ENCODE data around the gene SLC9C2. TPM values are rescaled to one million over a fixed set of nuclear protein-coding genes. Genes with fewer than 3 reads are reported as not detected.
"Not testable (repeated sequence)": the region's sequence is repeated elsewhere in the genome, so short reads cannot be mapped to it uniquely, and the experiment has no call there.

The SLC9C2 gene
- total RNA-seq, 1 donor from 2014 or later = not detected

DNA sequence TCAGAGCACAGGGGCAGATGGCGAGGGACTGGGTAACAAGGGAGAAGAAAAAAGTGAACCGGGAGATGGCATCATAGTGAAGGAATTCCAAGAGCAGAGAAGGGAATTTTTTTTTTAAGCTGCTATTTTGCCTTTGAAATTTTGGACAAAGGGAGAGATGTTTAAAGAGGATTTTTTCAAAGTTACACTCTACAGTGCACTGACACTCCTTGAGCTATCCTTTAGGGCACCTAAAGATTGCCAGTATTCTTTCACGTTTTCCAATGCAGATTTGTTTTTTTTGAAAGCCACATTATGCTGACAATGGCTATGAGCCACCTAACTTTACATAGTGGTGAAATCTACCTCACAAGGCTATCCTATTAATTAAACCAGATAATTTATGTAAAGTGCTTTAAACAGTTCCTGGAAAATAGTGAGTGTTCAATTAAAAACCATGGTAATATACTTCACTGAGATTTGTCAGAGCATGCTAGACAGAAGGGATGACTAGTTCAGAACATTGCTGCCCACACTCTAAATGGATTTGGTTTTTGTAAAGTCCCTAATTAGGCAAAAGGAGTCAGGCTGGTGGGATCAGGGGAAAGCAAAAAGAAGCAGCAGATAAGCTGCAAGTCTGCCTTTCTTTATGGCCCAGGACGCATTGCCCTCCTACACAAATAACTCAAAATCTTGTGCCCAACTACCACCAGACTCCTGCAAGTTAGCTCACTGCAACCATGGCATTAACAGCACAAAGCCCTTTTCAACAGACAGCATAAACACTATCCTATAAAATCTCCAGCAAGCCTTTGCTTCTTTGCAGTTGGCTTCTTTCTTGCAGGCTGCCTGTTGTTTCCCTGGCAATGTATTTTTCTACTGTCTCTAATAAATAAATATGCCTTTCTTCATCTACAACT is 71.8 kb downstream of the SLC9C2 start:
- intact Hi-C loops (cut with micrococcal nuclease) = no loop called here

DNA sequence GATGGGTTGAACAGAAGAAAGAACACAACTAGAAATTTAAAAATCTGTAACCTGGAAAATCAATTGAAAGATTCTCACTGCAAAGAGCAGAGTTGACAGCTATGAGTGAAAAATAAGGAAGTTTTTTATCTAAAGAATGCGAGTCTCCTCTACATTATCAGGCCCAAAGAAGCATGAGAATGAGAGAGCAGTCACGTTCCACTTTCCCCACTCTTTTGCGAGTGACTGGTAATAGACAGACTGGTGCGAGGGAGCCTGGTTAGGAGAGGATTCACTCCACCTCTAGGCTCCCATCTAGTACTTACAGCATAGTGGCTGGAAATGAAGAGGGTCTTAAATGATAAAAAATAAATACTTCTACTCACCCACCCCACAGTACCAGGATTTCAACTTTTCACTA is 73.8 kb downstream of the SLC9C2 start:
- intact Hi-C loops (cut with micrococcal nuclease) = no loop called here

DNA sequence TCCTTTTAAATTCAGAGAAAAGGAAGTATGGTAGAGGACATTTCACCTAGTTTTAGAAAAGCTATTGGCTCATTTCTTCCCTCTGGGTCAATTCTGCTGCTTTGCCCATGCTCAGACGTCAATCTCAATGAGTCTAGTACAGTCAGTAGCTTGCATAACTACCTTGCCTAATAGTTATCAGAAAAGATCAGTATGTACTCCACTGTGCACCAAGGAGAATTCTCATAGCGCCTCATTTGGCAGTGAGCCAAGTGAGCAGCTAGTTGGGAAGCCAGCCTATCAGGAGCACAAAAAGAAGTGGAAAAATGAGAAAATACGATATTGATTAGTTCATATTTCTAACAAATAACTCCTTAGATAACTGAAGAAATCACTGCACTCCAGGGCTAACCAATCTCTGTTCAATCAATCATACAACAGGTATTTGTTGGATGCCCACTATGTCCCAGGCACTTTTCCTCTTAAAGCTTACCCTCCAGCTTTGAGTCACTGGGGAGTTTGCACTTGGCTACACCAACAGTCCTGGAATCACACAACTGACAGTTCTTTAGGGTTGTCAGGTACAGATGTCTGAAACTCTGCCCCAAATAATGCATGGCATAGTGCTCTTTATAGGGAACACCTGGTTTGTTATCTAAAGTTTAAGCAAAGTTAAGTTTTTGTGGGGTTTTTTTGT is 75.6 kb downstream of the SLC9C2 start:
- intact Hi-C loops (cut with micrococcal nuclease) = no loop called here

DNA sequence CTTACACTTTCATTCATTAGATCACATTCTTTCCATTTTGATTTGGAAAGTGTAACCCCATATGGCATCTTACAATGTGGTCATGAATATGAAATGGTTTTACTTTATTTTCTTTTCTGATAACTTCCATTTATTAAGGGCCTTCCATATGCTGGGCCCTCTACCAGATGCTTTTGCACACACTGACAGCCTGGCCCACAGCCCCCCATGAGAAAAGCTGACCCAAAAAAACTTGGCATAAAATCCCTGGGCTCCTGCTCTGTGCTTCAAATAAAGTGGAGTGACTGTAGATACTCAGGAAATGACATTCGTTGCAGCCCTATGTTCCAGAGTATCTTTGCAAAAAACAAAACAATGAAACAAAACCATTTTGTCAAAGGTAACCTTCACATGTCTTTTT is 76.9 kb downstream of the SLC9C2 start:
- intact Hi-C loops (cut with micrococcal nuclease) = no loop called here

DNA sequence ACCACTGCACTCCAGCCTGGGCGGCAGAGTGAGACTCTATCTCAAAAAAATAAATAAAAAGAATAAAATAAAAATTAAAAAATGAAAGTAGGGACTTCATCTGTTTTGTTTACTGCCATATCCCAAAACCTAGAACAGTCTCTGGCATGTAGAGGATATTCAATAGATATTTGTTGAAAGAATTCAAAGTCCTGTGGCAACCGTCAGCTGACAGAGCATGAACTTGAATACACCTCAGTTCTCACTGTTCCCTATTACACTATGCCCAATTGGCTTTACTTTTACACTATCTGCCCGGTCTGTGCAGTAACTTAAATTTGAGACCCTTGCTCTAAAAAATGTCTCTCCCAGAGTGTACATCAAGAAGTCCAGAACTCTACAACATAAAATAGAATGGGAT is 79.5 kb downstream of the SLC9C2 start:
- intact Hi-C loops (cut with micrococcal nuclease) = no loop called here

DNA sequence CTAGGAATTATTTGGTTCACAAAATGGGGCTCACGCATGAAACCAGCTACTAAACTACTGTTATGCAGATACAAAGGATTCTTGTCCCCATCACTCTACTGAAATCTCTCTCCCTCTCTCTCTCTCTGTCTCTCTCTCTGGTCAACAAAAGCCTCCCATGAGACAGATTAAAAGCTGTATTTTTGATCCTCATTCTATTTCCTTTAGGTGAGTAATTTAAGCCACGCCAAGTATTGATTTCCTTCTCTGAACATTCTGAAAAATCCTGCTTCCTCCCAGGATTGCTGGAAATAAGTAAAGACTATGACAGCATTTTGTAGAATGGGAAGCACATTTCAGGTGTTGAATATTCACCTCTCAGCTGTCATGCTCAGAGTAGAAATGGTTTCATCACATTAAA is 82.1 kb downstream of the SLC9C2 start:
- intact Hi-C loops (cut with micrococcal nuclease) = no loop called here

DNA sequence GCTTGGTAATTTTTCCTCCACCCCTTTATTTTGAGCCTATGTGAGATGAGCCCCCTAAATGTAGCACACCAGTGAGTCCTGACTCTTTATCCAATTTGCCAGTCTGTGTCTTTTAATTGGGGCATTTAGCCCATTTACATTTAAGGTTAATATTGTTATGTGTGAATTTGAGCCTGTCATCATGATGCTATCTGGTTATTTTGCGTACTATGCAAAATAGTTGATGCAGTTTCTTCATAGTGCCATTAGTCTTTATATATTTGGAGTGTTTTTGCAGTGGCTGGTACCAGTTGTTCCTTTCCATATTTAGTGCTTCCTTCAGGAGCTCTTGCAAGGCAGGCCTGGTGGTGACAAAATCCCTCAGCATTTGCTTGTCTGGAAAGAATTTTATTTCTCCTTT is 88.4 kb downstream of the SLC9C2 start:
- intact Hi-C loops (cut with micrococcal nuclease) = not testable (repeated sequence)

DNA sequence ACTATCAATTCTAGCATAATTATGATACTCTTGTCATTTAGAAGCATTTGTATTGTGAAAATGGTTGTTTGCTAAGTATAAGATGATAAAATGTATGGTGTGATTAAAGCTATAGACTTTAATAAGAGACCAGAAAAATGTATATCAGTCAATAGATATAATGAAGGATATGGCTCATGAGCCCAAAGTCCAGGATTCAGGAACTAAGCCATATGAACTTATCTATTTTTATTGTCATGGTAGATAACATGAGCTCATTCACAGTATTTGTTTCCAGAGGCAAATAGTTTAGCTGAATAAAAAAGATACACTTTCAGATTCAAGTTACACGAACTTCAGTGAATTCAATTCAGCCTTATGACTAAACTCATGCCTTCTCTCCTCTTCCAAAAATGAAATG is 93.1 kb downstream of the SLC9C2 start:
- intact Hi-C loops (cut with micrococcal nuclease) = no loop called here

DNA sequence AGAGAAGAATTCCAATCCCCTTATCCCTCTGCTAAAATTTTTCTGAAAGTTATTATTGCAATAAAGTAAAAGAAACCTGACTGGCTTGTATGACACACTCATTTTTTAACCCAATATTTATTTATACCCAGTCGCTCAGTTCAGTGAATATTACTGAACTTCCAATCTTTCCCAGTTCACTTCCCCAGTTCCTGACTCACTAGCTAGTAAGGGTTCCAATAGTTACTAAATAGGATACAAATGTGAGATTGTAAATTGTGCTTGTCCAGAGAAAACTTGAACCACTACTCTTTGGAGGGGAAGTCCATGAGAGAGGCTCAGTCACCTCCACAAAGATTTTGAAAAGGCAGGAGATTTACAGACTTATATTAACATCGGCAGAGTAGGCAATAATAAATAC is 94.3 kb downstream of the SLC9C2 start:
- intact Hi-C loops (cut with micrococcal nuclease) = no loop called here

DNA sequence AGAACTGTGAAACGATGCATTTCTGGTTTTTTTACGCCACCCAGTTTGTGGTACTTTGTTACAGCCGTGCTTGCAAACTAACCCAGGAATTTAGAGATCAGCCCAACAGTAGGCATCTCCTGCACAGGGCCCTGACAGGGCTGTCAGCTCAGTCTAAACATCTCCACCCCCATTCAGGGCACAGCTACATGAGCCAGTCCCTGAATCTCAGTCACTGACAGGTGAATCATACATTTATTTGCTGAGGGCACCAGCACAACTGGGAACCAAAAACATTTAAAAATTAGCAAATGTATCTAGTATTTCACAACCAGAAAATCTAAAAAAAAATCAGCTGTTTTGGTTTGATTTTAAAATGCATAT is 95.0 kb downstream of the SLC9C2 start:
- intact Hi-C loops (cut with micrococcal nuclease) = no loop called here

DNA sequence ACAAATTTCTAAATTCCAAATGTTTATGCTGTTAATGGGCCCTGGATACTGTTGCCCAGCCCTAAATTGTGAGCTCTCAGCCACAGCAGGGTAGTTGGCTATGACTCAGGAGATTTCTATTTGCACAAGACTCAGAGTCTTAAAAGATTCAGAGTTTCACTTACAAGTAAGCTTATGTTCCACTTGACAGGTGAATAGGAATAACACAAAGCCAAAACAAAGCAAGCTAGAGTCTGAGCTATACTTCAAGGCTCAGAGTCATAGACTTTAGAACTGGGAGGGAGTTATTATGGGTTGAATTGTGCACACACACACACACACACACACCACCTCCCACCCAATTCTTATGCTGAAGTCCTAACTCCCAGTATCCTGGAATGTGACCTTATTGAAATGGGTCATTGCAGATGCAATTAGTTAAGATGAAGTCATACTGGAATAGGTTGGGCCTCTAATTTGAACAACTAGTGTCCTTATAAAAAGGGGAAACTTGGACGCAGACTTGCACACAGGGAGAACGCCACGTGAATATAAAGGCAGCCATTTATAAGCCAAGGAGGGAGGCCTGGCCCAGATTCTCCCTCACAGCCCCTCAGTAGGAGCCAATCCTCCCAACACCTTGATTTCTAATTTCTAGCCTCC is 95.5 kb downstream of the SLC9C2 start:
- intact Hi-C loops (cut with micrococcal nuclease) = no loop called here

DNA sequence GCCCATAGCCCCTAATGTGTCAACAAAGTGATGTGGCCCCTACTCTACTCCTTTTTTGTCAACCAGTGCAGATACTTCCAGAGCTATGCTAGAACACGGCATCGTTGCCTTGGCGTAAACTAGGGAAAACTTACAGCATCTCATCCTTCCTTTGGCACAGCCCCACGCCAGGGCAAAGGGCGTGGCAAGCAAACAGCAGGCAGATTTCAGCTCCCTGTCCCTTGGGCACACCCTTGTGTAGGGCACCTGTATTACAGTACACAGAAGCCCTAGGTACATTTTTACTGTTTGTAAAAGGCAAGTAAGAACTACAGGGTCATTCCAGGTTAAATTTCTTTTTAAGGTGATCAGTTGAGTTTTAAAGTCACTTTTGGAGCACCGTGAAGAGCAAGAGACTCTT is 96.4 kb downstream of the SLC9C2 start:
- intact Hi-C loops (cut with micrococcal nuclease) = loop anchor here (1.0 kb wide), 1 partner anchor 75 kb away; no protein-coding TSS in a partner anchor

DNA sequence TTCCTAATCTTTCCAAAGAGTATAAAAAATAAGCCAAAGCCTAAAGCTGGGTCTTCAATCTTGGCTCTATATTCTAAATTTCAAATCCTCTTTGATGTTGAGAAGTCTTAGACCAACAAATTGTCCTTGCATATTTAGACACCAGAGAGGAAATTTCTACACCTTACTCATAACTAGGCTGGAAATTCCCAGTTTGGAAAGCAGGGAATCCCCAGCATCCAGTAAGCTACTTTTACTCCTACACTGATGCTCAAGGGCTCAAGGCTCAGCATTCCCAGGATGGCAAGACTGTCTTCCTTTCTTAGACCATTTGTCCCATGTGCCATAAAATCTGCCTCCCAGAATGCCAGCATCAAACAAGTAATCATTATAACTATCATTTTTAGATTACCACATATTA is 97.5 kb downstream of the SLC9C2 start:
- intact Hi-C loops (cut with micrococcal nuclease) = no loop called here

DNA sequence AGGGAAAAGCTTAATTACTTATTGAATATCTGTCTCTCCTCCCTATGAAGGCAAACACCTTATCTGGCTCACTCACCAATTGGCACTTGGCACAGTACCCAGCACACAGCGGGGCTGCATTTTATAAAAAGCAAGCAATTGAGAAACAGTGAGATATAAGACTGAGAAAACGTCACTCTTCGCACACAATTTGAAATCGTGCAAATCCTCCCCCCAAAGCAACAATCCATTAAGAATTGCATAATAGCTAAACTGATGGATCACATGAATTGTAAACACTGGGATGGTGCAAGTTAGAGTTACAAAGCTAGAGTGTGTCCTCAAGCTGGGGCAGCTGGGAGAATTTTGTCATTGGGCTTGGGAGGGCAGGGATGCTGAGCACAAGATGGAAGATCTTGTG is 98.6 kb downstream of the SLC9C2 start:
- intact Hi-C loops (cut with micrococcal nuclease) = no loop called here

DNA sequence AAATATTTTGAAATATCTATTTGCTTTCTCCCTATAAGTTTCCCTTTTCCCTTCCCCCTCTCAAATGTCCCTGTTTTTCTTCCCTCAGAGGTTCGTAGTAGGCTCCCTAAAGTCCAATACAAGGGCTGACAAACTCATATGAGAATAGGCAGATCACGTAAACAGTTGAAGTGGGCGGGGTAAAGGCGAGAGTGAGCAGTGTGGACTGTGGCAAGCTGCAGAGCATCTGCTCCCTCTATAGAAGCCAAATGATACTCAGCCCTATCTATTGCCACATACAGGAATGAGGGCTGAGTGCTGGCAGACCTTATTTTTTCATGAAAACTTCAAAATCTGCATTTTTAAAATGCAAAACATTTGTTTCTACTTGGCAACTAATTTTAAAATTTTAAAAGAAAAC is 99.5 kb downstream of the SLC9C2 start:
- intact Hi-C loops (cut with micrococcal nuclease) = no loop called here

DNA sequence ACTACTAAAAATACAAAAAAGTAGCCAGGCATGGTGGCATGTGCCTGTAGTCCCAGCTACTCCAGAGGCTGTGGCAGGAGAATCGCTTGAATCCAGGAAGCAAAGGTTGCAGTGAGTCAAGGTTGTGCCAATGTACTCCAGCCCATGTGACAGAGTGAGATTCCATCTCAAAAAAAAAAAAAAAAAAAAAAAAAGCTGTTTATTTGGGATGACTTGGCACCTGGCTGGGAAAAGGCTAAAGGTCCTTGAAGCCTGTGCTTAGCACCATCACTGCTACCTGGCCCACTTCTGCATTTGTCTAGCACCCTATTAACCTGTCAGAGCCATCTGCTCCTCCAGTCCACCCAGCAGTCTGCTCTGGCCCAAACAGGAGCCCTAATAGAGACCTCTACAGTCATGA is 100.8 kb downstream of the SLC9C2 start:
- intact Hi-C loops (cut with micrococcal nuclease) = no loop called here

DNA sequence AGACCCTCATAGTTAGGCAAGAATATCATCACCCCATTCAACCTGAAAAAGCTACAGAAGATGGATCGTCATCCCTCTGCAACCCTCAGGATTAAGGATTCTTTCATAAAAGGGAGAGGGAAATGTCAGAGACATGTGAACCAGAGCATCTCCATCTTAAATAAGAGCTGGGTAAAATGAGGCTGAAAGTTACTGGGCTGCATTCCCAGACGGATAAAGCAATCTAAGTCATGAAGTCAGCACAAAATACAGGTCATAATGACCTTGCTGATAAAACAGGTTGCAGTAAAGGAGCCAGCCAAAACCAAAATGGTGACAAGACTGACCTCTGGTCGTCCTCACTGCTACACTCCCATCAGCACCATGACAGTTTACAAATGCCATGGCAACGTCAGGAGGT is 103.1 kb downstream of the SLC9C2 start:
- intact Hi-C loops (cut with micrococcal nuclease) = no loop called here

DNA sequence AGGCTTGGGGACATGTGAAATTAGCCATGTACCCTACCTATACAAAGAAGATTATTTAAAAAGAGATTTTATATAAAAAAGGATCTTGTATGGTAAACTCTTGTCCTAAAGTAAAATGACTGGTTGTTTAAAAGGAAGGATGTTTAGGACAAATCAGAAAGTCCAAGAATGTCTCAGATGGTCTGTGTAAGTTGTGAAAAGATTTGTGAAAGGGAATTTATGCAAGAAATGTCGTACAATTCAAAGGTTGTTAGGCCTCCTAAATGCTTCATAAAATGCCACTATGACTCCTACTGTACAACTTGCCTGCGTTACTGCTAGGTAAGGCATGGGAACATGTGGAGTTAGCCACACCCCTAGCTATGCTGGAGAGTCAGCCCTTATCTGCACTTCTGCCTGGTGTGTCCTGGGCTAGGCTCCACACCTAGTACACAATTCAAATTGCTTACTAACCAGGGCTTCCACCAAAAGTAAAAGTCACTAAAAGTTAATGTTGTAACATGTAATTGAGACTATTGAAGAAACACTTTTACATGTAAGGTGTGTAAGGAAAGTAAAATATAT is 106.0 kb downstream of the SLC9C2 start:
- intact Hi-C loops (cut with micrococcal nuclease) = no loop called here

DNA sequence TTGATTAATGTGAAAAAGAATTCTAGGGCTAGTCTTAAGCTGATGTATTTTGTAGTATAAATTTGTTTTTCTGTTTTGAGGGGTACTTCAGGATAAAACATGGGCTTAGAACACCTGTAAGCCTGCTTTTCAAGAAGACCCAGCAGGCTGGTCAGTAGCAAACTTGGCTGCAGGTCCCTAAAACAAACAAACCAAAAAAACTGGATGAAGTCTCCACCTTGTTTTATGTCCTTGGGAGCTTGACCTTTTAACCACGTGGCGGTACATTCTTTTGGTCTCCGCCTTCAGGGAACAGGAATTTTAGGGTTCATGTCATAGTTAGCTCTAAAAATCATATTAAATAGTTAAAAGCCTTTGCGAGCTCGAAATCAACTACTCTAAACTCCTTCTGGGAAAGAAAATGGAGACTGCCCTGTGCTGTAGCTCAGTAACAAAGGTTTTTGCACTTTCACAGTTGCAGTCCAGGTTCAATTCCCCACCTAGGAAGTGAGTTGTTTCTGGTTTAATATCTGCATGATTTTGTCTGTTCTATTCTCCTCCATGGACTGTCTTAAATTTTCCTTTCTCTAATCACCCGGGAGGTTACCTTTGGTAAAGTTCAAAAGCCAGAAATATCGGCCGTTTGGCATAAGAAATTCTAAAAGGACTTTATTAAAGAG is 107.1 kb downstream of the SLC9C2 start:
- intact Hi-C loops (cut with micrococcal nuclease) = no loop called here

DNA sequence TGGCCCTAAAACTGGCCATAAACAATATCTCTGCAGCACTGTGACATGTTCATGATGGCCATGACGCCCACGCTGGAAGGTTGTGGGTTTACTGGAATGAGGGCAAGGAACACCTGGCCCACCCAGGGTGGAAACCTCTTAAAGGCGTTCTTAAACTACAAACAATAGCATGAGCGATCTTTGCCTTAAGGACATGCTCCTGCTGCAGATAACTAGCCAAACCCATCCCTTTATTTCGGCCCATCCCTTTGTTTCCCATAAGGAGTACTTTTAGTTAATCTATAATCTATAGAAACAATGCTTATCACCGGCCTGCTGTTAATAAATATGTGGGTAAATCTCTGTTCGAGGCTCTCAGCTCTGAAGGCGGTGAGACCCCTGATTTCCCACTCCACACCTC is 109.7 kb downstream of the SLC9C2 start:
- intact Hi-C loops (cut with micrococcal nuclease) = not testable (repeated sequence)

DNA sequence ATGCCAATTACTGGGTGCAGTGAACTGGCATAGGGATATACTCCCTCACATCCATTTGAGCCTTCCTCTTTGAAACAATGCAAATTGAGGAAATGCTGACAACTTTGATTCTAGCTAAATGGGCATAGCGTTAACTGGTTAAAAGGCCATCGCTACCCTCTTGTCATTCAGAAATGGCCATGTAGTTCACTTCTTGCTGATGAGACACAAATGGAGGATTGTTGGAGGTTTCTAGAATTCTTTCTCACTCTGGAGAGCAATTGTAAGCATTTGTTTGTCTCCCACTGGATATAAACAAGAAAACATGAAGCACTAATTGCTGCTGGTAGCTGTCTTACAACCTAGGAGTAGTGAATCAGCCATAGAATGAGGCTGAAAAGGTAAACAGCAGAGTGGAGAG is 111.4 kb downstream of the SLC9C2 start:
- intact Hi-C loops (cut with micrococcal nuclease) = no loop called here

DNA sequence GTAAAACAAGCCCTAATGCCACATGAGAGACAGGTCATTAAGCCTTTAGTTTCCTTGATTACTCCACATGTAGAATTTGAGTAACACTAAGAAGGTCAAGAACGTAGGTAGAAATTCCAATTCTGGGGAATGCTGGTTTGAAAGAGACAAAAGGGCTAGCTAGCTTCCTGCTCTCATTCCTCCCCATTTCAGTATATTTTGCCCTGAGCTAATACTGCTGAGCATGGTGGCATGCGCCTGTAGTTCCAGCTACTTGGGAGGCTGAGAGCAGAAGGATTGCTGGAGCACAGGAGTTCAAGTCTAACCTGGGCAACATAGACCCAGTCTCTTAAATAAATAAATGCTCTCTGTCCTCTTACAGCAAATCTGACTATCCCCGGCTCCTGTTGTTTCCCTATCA is 112.9 kb downstream of the SLC9C2 start:
- intact Hi-C loops (cut with micrococcal nuclease) = no loop called here
